OCI-LY3 (cell line): Measurements from ENCODE around the gene SIGLEC6.

Source experiments
- CTCF ChIP-seq: fragments of 200-600, 300-600 bp; sonication (generic); IDR thresholded peaks from 2 replicates; pipeline ENCODE4 v1.5.1; 2014; ENCODE audit warnings: antibody characterized with exemption, low read length, low read depth
- EZH2phosphoT487 ChIP-seq: fragments of 200-600 bp; shearing (Covaris generic); IDR thresholded peaks from 2 replicates; pipeline ENCODE4 v1.6.1; 2018; ENCODE audit warnings: antibody characterized with exemption, mixed run types, low read depth

GRCh38 chr19:51503286-51503817, 28.1 kb downstream of the SIGLEC6 start:
- TF ChIP-seq CTCF (no peak), EZH2phosphoT487 (no peak)
